ENCODE results near the gene ARHGAP31.

Gene ARHGAP31

DNA sequence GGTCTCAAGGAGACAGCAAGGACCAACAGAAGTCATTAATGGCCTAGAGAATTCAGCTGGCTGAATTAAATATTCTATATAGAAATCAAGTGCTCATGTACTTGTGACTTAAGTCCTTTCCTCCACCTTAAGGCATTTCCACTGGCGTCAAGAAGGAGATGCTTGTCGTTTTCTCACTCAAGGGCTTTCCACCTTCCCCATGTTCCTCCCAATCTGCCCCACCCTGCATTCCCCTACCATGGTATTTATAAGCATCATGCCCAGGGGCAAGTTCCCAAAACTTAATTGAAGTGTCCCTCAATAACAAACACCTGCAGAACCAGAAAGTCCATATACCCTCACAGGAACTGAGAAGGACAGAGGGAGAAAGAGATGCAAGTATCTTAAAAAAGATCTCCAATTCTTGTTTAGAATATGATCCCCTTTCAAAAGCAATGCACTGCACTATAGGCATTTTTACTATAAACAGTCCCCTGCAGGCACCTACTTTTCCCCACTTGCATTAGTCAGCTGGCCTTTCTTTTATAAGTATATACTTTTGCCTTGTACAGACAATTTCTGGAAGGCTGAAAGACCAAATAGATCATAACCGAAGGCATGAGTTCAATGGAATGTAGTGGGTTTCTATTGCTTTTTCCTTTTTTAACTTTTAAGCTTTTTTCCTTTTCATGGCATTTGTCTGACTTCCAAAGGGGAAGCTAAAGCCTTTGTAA, 139.6 kb downstream of the ARHGAP31 start:
- H3K4me3 ChIP-seq (ENCODE audit: low read depth, low read length): no peak overlapping the region
- H3K36me3 ChIP-seq (ENCODE audit: control insufficient read depth in 2 of 2, insufficient read depth in 1 of 2, low read length in 2 of 2): peaks cover 20 to 94% of the 10 kb centered on the region in 2 experiments; a peak in 2 of 3 replicates
- H3K4me1 ChIP-seq (ENCODE audit: control insufficient read depth, insufficient read depth, low read length): no peaks in the 10 kb centered on the region
- TF ChIP-seq ZNF423 (tag by site-specific recombination; IDR thresholded peaks at IDR 0.05) (no peak), OSR2 (tag by site-specific recombination; IDR thresholded peaks at IDR 0.05) (no peak)
- TF ChIP-seq, protein P1, sequence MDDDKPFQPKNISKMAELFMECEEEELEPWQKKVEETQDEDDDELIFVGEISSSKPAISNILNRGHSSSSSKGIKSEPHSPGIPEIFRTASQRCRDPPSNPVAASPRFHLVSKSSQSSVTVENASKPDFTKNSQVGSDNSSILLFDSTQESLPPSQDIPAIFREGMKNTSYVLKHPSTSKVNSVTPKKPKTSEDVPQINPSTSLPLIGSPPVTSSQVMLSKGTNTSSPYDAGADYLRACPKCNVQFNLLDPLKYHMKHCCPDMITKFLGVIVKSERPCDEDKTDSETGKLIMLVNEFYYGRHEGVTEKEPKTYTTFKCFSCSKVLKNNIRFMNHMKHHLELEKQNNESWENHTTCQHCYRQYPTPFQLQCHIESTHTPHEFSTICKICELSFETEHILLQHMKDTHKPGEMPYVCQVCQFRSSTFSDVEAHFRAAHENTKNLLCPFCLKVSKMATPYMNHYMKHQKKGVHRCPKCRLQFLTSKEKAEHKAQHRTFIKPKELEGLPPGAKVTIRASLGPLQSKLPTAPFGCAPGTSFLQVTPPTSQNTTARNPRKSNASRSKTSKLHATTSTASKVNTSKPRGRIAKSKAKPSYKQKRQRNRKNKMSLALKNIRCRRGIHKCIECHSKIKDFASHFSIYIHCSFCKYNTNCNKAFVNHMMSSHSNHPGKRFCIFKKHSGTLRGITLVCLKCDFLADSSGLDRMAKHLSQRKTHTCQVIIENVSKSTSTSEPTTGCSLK (tag by site-specific recombination; IDR thresholded peaks at IDR 0.05): no peak
- ChIA-PET CTCF (interaction anchor here (0.7 to 1.0 kb wide), 2 partner anchors 10 to 194 kb away, joined by 3 to 4 read pairs; no protein-coding TSS in a partner anchor), POLR2A (no interaction called here)
- no peak overlapping the region for H3K27ac ChIP-seq (ENCODE audit: extremely low read depth, low read depth, low read length)
- H3K9me3 ChIP-seq (ENCODE audit: control insufficient read depth, insufficient read depth, low read depth, low read length): no peaks in the 10 kb centered on the region; the same call in 1 of the 2 replicates

DNA sequence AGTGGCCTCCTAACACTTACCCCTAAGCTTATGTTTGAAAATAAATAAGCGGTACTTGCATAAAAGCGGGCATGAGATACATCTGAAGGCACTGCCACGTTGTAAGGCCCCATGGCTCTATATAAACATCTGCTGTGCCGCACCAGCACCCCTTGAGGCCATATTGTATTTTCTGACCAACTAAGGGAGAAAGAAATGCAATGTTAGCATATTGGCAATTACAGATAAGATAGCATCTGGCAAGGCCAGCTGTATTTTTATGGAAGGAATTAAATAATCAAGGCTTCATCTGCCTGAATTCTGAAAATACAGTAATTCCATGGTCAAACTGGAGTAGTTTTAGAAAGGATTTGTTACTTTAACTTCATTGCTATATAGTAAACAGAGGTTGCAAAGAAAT, 140.5 kb downstream of the ARHGAP31 start:
- Histone ChIP-seq H3K9me3 (ENCODE audit: control insufficient read depth, insufficient read depth, low read depth, low read length) (no peaks in the 10 kb centered on the region), H3K36me3 (ENCODE audit: control insufficient read depth in 2 of 2, insufficient read depth in 1 of 2, low read length in 2 of 2) (peaks cover 20 to 86% of the 10 kb centered on the region in 2 experiments; a peak in 2 of 3 replicates), H3K4me3 (ENCODE audit: low read depth, low read length) (no peak overlapping the region), H3K27ac (ENCODE audit: extremely low read depth, low read depth, low read length) (no peak overlapping the region), H3K4me1 (ENCODE audit: control insufficient read depth, insufficient read depth, low read length) (no peaks in the 10 kb centered on the region)
- TF ChIP-seq ZNF555 (tag by site-specific recombination; conservative IDR thresholded peaks at IDR 0.05): no peak
- TF ChIP-seq ZNF670 (tag by site-specific recombination; IDR thresholded peaks at IDR 0.05; ENCODE audit: low read depth): no peak
- TF ChIP-seq ZNF121 (tag by site-specific recombination; IDR thresholded peaks at IDR 0.05): no peak
- no peak for TF ChIP-seq ZNF24 (tag by site-specific recombination; IDR thresholded peaks at IDR 0.05)
- TF ChIP-seq ZNF776 (tag by site-specific recombination; IDR thresholded peaks at IDR 0.05; ENCODE audit: borderline replicate concordance): no peak
- TF ChIP-seq PATZ1 (tag by site-specific recombination; IDR thresholded peaks at IDR 0.05): no peak
- TF ChIP-seq, protein P2, sequence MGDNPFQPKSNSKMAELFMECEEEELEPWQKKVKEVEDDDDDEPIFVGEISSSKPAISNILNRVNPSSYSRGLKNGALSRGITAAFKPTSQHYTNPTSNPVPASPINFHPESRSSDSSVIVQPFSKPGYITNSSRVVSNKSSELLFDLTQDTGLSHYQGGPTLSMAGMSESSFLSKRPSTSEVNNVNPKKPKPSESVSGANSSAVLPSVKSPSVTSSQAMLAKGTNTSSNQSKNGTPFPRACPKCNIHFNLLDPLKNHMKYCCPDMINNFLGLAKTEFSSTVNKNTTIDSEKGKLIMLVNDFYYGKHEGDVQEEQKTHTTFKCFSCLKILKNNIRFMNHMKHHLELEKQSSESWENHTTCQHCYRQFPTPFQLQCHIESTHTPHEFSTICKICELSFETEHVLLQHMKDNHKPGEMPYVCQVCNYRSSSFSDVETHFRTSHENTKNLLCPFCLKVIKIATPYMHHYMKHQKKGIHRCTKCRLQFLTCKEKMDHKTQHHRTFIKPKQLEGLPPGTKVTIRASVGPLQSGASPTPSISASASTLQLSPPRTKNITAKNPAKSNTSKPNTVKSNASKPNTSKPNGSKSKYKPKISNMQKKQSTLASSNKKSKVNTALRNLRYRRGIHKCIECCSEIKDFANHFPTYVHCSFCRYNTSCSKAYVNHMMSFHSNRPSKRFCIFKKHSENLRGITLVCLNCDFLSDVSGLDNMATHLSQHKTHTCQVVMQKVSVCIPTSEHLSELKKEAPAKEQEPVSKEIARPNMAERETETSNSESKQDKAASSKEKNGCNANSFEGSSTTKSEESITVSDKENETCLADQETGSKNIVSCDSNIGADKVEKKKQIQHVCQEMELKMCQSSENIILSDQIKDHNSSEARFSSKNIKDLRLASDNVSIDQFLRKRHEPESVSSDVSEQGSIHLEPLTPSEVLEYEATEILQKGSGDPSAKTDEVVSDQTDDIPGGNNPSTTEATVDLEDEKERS (tag by site-specific recombination; IDR thresholded peaks at IDR 0.05): no peak
- no peak for TF ChIP-seq ZNF114 (tag by site-specific recombination; IDR thresholded peaks at IDR 0.05)
- no peak for TF ChIP-seq CTCF (tag by site-specific recombination; IDR thresholded peaks at IDR 0.05)
- ChIA-PET POLR2A (no interaction called here), CTCF (interaction anchor here (1.0 kb wide), 1 partner anchor 11 kb away, joined by 3 read pairs; no protein-coding TSS in a partner anchor)
